ENCODE data around the gene WRAP73. TPM values are rescaled to one million over a fixed set of nuclear protein-coding genes. Genes with fewer than 3 reads are reported as not detected.
A peak's percentile ranks its signal among the peaks of the same experiment; 100 is the strongest.

WRAP73 gene
- total and polyA plus RNA-seq, 8 donors: 0.89 to 55.4 (median 12.6) TPM

GRCh38 chr1:3697810-3698209 lies 47.9 kb upstream of the WRAP73 start:
- Histone ChIP-seq H3K4me1 (peaks cover 0 to 8% (median 5%) of the 10 kb centered on the region in 4 donors), H3K9me3 (no peaks in the 10 kb centered on the region), H3K4me3 (no peak overlapping the region), H3K27me3 (peaks cover 0 to 81% (median 29%) of the 10 kb centered on the region in 3 donors), H3K27ac (no peak overlapping the region), H3K36me3 (no peaks in the 10 kb centered on the region)
- TF ChIP-seq EP300 (IDR thresholded peaks at IDR 0.05): no peak
- TF ChIP-seq POLR2AphosphoS5 (IDR thresholded peaks at IDR 0.05): no peak
- no peak for TF ChIP-seq CTCF (IDR thresholded peaks at IDR 0.05)
- no peak for TF ChIP-seq POLR2A (IDR thresholded peaks at IDR 0.05)
- 41 to 62% (median 45%) methylated on average over 6 to 12 of the region's 12 CpGs for WGBS, 5 donors
- intact Hi-C loops (cut with DNase I; ENCODE audit: low total_unique reads): no loop called here
- DNase-seq: peak in 1 of 2 donors; percentile 59

- Histone ChIP-seq H3K4me3 (no peak overlapping the region), H3K27me3 (peaks cover 0 to 74% (median 29%) of the 10 kb centered on the region in 3 donors), H3K27ac (no peak overlapping the region), H3K9me3 (no peaks in the 10 kb centered on the region), H3K4me1 (peaks cover 0 to 8% (median 5%) of the 10 kb centered on the region in 4 donors), H3K36me3 (no peaks in the 10 kb centered on the region)
- no peak for TF ChIP-seq CTCF (IDR thresholded peaks at IDR 0.05)
- no peak for TF ChIP-seq EP300 (IDR thresholded peaks at IDR 0.05)
- no peak for TF ChIP-seq POLR2AphosphoS5 (IDR thresholded peaks at IDR 0.05)
- TF ChIP-seq POLR2A (IDR thresholded peaks at IDR 0.05): no peak
- intact Hi-C loops (cut with DNase I; ENCODE audit: low total_unique reads): no loop called here
- 83 to 95% (median 88%) methylated on average over 17 to 22 of the region's 22 CpGs for WGBS, 5 donors
- DNase-seq: no peak
Measured at GRCh38 chr1:3697104-3697503, 47.2 kb upstream of the WRAP73 start.

GRCh38 chr1:3696689-3697088 lies 46.8 kb upstream of the WRAP73 start:
- peaks cover 0 to 8% (median 5%) of the 10 kb centered on the region in 4 donors for H3K4me1 ChIP-seq
- no peak overlapping the region for H3K27ac ChIP-seq
- no peaks in the 10 kb centered on the region for H3K9me3 ChIP-seq
- DNase-seq: no peak
- H3K4me3 ChIP-seq: no peak overlapping the region
- TF ChIP-seq POLR2AphosphoS5 (IDR thresholded peaks at IDR 0.05): no peak
- no peak for TF ChIP-seq POLR2A (IDR thresholded peaks at IDR 0.05)
- TF ChIP-seq EP300 (IDR thresholded peaks at IDR 0.05): no peak
- intact Hi-C loops (cut with DNase I; ENCODE audit: low total_unique reads): no loop called here
- H3K36me3 ChIP-seq: no peaks in the 10 kb centered on the region
- peaks cover 0 to 70% (median 29%) of the 10 kb centered on the region in 3 donors for H3K27me3 ChIP-seq
- 81 to 88% (median 85%) methylated on average over 6 to 9 of the region's 9 CpGs for whole genome bisulfite sequencing, 5 donors

GRCh38 chr1:3695326-3696217 lies 45.7 kb upstream of the WRAP73 start:
- Histone ChIP-seq H3K27me3 (peaks cover 0 to 63% (median 29%) of the 10 kb centered on the region in 3 donors), H3K4me3 (peak overlapping the region in 1 of 4 donors; percentile 21), H3K27ac (no peak overlapping the region), H3K36me3 (no peaks in the 10 kb centered on the region), H3K4me1 (peaks cover 0 to 8% (median 5%) of the 10 kb centered on the region in 4 donors), H3K9me3 (no peaks in the 10 kb centered on the region)
- DNase-seq: peak; percentile 51 to 67
- WGBS, 5 donors: 38 to 49% (median 41%) methylated on average over 27 to 33 of the region's 33 CpGs
- intact Hi-C loops (cut with DNase I; ENCODE audit: low total_unique reads): no loop called here
- TF ChIP-seq EP300 (IDR thresholded peaks at IDR 0.05): no peak
- peak in 5 of 7 experiments; percentile 48 to 79 (median 70) for TF ChIP-seq CTCF (IDR thresholded peaks at IDR 0.05)
- no peak for TF ChIP-seq POLR2AphosphoS5 (IDR thresholded peaks at IDR 0.05)
- TF ChIP-seq POLR2A (IDR thresholded peaks at IDR 0.05): no peak

Measured in stomach (tissue), 9 donors.